HG03520 (cell line): ENCODE measurements around the gene RBBP8.

Experiments used
- ATAC-seq: cut with Tn5 transposase; IDR thresholded peaks from one replicate; pipeline ENCODE4 v1.9.1; 2021; ENCODE audit warnings: mild to moderate bottlenecking, moderate library complexity; ENCODE audit not compliant: unreplicated experiment

Gene RBBP8

DNA sequence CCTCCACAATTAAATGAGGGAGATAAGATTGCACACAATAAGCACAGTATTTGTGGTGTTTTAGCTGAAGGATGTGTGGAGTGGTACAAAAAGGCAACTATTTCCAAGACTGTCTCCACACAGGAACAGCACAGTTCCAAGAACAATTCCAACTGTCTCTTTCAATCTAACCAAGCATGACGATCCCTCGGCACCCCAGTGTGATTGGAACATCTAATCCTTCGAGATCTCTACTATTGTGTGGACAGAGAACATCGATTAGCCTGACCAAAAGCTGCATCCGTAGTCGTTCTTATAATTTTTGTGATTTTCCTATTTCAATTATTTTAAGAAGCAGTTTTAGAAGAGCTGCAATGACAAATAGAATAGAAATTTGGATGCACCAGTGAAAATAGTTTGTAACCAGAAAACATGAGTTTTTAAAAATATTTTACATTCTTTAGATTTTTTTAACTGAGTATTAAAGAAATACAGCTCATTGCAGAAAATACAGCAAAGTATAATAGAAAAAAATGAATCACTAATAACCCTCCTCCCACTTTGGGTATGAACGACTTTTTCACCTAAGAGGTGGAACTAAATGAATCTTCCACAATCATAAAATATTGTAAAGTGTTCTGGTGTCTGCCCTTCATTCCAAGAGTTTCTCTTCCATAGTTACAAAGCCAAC lies 125.8 kb downstream of the RBBP8 start:
- no peak for ATAC-seq

DNA sequence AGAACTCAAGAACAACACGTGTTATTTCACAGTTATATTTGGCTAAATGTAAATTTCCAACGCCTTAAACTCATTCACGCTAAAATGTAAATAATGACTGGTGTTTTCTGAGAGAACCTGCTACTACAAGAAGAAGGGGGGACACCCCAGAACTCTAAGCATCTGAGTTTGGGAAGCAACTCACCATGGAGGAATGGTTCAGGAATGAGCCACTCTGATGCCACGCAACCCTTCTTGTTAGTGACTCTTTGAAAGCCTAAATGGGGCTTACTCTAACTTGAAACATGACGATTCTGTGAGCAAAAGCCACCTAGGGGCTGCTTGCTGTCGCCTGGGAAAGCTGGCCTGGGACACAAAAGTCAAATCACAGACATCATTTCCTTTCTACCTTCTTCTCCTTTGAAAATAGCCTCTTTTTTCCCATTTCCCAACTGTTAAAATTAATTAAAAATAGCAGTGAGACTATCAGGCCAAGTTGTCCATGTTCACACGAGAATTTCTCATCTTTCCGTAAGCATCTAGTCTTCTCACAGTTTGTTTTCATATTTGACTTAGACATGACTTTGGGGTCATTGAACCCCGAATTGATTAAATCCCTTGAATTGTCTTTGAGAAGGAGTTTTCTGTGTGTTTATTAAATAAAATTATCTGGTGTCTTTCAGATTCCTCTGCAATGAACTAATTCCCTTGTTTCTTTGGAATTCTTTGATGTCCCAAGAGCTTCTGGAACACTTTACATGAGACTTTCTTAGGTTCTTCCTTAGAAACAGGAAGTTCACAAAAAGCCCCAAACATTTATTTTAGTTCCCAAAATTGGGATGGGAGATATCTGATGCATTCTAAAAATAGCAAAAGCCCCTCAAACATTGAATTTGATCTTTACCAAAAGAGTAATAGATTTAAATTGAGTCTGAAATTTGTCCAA lies 126.7 kb downstream of the RBBP8 start:
- ATAC-seq: no peak

DNA sequence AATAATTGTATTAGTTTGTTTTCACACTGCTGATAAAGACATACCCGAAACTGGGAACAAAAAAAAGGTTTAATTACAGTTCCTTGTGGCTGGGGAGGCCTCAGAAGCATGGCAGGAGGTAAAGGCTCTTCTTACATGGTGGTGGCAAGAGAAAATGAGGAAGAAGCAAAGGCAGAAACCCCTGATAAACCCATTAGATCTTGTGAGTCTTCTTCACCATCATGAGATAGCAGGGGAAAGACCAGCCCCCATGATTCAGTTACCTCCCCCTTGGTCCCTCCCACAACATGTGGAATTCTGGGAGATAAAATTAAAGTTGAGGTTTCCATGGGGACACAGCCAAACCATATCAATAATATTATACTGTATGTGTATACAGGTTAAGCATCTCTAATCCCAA lies 128.9 kb downstream of the RBBP8 start:
- ATAC-seq: no peak

DNA sequence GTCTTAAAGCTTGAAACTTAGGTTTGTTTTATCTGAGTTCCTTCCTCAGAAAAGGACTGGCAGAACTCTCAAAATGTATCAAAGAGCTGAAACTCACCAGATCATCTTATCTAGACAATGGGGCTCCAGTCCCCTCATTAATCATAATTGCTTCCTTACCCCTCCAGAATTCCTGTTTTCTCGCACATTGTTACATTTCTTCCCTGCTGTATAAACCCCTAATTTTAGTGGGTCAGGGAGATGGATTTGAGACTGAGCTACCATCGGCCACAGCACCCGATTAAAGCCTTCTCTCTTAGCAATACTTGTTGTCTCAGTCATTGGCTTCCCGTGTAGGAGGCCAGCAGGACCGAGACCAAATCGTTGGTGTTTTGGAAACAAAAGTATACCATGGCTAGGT lies 130.4 kb downstream of the RBBP8 start:
- ATAC-seq: no peak

DNA sequence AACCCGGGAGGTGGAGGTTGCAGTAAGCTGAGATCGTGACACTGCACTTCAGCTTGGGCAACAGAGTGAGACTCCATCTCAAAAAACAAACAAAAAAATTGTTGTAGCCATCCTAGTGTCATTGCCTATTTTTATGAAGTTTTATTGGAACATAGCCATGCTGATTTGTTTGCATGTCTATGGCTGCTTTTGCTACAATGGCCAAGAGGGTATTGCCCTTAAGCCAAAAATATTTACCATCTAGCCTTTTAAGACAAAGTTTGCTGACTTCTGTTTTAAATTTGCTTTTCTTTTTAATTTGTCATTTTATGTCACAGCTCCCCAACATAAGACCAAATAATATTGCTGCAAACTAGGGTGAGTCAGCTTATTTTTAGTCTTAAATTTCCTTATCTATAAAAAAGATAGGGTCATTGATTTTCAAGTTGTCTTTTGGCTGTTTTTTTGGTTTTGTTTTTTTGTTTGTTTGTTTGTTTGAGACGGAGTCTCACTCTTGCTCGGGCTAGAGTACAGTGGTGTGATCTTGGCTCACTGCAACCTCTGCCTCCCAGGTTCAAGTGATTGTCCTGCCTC lies 132.2 kb downstream of the RBBP8 start:
- ATAC-seq: no peak

DNA sequence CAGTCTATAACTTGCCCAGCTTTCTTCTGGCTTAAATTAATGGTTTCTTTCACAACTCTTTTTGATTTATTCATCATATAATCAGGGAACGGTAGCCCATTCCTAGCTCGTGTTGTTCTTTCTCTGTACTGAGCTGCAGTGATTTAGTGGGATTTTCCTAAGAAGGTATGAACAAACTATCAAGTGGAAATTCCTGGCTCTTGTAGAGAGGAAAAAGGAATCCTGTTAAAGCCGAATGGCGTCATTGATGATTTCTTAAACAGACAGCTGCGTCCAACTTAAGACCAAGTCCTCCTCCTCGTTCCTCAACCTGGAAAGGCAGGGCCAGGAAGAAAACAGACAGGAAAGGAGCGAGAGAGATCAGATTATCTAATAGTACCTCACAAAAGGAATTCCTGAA lies 132.9 kb downstream of the RBBP8 start:
- no peak for ATAC-seq

DNA sequence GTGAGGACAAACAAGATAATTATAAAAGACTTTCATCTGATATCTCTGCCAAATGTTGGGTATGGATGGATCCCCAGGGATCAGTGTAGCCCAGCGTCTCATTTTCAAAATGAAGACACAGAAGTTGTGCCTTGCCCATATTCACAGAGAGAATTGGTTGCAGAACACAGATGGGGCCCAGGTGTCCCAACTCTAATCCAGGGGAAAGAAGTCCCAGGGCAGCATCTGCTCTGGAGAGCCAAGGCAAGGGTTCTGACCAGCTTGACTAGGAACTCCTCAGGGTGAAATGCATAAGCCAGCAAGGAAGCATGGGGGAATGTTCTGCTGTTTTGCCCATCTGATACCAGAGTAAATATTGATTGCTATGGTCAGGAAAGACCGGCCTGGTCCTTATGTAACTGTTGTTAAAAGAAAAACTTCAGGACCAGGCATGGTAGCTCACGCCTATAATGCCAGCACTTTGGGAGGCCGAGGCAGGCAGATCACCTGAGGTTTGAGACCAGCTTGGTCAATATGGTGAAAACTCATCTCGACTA lies 133.4 kb downstream of the RBBP8 start:
- ATAC-seq: no peak

DNA sequence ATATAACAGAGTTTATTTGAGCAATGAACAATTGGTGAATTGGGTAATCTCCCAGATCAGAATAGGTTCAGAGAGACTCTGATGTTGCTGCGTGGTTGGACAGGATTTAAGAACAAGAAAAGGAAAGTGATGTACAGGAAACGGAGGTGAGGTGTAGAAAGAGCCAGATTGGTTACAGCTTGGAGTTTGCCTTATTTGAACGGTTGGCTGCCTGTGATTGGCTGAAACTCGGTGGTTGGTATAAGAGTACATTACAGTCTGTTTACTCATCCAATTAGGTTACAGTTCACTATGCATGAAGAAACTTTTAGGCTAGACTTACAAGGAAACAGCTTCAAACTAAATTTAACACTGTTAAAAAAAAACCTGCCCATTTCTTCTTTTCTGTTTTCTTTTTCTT lies 134.1 kb downstream of the RBBP8 start:
- no peak for ATAC-seq

DNA sequence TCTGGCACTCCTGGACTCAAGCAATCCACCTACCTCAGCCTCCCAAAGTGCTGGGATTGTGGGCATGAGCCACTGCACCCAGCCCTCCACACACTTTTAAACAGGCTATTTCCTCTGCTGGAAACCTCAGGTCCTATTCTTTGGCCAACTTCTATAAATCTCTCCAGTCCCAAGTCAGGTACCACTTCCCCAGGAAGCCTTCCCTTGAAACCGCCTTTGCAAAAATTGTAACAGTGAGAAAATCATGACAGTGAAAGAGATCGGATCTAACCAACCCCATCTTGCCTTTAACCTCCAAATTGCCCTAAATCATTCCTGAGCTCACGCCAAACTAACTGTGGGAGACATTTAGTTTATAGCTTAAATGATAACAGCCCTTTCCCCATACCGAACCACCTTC lies 134.9 kb downstream of the RBBP8 start:
- ATAC-seq: no peak

DNA sequence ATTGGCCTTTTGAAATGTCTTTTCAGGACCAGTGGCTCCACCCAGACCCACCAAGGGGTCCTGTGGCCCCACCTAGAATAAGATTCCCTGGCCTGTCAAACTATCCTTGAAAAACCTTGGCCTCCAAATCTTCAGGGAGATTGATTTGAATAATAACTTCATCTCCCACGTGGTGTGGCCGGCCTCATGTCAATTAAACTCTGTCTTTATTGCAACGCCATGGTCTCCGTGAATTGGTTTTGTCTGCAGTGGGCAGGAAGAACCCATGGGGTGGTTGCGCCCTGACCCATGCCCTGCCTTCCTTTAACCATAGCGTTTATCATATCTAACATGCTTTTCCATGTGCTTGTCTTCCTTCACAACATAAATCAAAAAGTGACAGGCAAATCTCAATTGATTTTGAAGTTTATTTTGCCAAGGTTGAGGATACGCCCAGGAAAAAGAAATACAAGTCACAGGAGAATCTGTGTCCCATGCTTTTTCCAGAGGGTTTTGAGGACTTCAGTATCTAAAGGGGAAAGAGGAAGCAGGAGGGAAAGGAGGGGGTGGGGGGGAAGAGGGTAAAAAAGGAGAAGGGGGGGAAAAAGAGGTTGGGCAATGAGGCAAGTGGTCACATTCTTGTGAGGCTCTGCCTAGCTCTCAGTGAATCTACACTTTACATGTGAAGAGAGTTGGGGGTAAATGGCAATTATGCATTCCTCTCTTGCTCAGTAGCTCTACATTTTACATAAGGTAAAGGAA lies 135.6 kb downstream of the RBBP8 start:
- no peak for ATAC-seq

DNA sequence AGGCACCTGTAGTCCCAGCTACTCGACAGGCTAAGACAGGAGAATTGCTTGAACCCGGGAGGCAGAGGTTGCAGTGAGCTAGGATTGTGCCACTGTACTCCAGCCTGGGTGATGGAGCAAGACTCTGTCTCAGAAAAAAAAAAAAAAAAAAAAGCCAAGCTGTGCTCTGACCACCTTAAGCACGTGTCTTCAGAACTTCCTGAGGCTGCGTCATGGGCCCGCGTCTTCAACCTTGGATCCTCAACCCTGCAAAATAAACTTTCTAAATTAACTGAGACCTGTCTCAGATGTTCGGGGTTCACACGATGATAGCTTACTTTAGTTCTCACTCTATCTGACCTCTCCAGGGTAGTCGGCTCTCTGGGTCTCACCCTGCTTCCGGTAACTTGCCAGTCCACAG lies 136.4 kb downstream of the RBBP8 start:
- no peak for ATAC-seq

DNA sequence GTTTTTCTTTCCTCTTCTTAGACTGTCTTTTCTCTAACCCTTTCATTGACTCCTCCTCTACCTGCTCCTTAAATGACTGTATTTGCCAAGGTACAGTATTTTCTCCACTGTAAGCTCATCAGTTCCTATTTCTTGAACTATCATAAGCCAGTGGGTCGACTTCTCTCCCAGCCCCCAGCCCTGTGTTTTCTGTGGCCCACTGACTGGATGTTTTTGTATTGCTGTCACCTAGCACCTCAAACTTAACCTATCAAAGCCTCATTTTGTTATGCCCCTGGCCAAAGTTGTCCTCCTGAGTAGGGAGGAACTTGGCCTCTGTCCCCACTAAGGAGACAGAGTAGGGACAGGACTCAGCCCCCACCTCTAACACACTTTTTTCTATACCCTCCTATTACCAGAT lies 136.8 kb downstream of the RBBP8 start:
- ATAC-seq: no peak

DNA sequence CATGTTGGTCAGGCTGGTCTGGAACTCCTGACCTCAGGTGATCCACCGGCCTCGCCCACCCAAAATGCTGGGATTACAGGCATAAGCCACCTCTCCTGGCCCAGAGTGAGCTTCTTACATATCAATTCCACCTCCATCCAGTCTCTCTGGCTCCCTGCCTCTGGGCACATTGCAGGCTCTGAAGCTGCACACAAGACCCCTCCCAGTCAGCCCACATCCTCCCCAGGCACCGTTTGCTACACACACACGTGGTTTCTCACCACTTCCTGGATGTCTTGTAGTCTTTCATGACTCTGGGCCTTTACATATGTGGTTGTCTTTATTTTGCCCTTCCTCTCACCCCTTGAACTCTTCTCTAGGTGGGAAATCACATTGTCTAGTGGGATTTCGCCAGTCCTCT lies 138.2 kb downstream of the RBBP8 start:
- ATAC-seq: peak; percentile 97

DNA sequence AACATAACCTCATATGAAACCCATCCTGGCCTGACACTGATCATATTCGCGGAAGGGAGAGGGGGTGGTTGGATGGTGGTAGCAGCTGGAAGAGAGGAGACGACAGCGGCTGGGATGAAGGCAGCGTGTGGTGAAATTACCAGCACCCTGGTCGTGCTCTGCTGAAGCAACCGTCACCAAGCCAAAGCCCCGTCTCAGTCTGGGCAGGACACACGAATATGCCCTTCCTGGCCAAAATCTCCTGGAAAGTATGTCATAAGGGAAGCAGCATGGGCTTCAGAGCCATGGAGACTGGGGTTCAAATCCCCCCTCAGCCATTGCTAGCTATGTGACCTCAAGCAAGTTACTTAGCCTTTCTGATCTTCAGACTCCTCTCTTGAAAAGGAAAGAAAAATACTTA lies 139.0 kb downstream of the RBBP8 start:
- ATAC-seq: no peak

DNA sequence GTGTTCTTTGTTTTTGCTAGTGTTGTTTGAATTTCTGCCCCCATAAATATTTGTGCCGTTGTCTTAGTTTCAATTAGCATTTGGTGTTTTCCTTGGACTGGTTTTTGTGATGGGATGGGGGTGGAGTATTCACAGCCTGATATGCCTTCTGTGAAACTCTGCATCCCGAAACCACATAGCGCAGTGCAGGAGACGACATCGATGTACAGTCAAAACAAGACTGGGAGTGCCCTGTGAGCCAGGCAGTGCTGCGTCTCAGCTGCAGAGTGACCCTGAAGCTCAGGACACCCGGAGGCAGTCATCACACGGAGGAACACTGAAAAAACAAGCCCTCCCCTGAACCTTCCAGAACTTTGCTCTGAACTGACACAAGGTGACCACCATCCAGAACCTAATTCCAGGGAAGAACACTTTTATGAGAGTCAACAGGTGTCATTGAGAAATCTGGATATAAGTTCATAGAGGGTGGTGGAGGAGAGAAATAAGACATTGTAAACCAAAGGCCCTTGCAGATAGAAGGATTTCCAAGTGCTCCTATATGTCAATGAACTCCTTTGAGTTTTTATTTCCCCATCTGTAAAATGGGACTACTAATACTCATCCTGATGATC lies 141.0 kb downstream of the RBBP8 start:
- no peak for ATAC-seq
